Prostate gland (tissue), 2 donors: ENCODE data around the gene DRC1.

Experiments
- POLR2AphosphoS5 ChIP-seq: sonication (generic); formaldehyde crosslinking; IDR thresholded peaks from one replicate; pipeline ENCODE4 v1.6.1; 2017; ENCODE audit warnings: antibody characterized with exemption
- TF ChIP-seq, protein P1 (sequence below), 4 experiments: fragments of 200-600 bp in 2 of 4; fragments of 450-650 bp in 2 of 4; sonication (generic) in 2 of 4; IDR thresholded peaks; 1 replicate in 3 of 4; 2 replicates in 1 of 4; pipeline ENCODE4 v1.5.1; 2016 to 2019; ENCODE audit warnings: antibody characterized with exemption in 4 of 4, mild to moderate bottlenecking in 2 of 4, moderate library complexity in 2 of 4

GRCh38 chr2:26464390-26465265 lies 62.9 kb downstream of the DRC1 start:
- no peak for TF ChIP-seq POLR2AphosphoS5
- TF ChIP-seq, protein P1, sequence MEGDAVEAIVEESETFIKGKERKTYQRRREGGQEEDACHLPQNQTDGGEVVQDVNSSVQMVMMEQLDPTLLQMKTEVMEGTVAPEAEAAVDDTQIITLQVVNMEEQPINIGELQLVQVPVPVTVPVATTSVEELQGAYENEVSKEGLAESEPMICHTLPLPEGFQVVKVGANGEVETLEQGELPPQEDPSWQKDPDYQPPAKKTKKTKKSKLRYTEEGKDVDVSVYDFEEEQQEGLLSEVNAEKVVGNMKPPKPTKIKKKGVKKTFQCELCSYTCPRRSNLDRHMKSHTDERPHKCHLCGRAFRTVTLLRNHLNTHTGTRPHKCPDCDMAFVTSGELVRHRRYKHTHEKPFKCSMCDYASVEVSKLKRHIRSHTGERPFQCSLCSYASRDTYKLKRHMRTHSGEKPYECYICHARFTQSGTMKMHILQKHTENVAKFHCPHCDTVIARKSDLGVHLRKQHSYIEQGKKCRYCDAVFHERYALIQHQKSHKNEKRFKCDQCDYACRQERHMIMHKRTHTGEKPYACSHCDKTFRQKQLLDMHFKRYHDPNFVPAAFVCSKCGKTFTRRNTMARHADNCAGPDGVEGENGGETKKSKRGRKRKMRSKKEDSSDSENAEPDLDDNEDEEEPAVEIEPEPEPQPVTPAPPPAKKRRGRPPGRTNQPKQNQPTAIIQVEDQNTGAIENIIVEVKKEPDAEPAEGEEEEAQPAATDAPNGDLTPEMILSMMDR (IDR thresholded peaks at IDR 0.05) = no peak
